Ascending aorta (tissue), 2 donors: Measurements from ENCODE around the gene HIVEP2. TPM values are rescaled to one million over a fixed set of nuclear protein-coding genes. Genes with fewer than 3 reads are reported as not detected.

Experiments used
- DNase-seq, 2 donors: peaks; one replicate each; pipeline ENCODE4 v3.0.0-alpha.2; 2019; ENCODE audit warnings: low spot score in 2 of 2
- H3K27ac ChIP-seq, 2 donors: fragments of 200-600 bp; sonication (generic); one replicate each; pipeline ENCODE4 v1.5.1; 2016 to 2017; ENCODE audit warnings: mild to moderate bottlenecking in 1 of 2
- H3K27me3 ChIP-seq: fragments of 200-600 bp; sonication (generic); one replicate; pipeline ENCODE4 v1.5.1; 2017
- H3K36me3 ChIP-seq, 2 donors: fragments of 200-600 bp; sonication (generic); one replicate each; pipeline ENCODE4 v1.5.1; 2016
- H3K4me1 ChIP-seq, 2 donors: fragments of 200-600 bp; sonication (generic); one replicate each; pipeline ENCODE4 v1.5.1; 2016 to 2017; ENCODE audit warnings: mild to moderate bottlenecking in 1 of 2
- H3K4me3 ChIP-seq, 2 donors: fragments of 200-600 bp; sonication (generic); one replicate each; pipeline ENCODE4 v1.5.1; 2016 to 2017; ENCODE audit warnings: mild to moderate bottlenecking in 1 of 2
- H3K9me3 ChIP-seq, 2 donors: fragments of 200-600 bp; sonication (generic); one replicate each; pipeline ENCODE4 v1.5.1; 2016
- CTCF ChIP-seq, 3 experiments: fragments of 200-600 bp in 2 of 3; fragments of 450-650 bp in 1 of 3; sonication (generic) in 2 of 3; IDR thresholded peaks; one replicate each; pipeline ENCODE4 v1.5.1; 2016 to 2019; ENCODE audit warnings: antibody characterized with exemption in 3 of 3, mild to moderate bottlenecking in 1 of 3, moderate library complexity in 1 of 3
- intact Hi-C: fragments of 100-400 bp; cut with DNase I; formaldehyde crosslinking; loops from one replicate; pipeline ENCODE4 v1.15.1; 2023
- total RNA-seq: library from RNA; depleted of rRNA; stranded (reverse); fragments of >200 nt; gene quantifications from one replicate; pipeline ENCODE4 v1.1.0, GENCODE V29; 2016

The HIVEP2 gene
- total RNA-seq, 1 donor from 2014 or later = 14.5 TPM

DNA sequence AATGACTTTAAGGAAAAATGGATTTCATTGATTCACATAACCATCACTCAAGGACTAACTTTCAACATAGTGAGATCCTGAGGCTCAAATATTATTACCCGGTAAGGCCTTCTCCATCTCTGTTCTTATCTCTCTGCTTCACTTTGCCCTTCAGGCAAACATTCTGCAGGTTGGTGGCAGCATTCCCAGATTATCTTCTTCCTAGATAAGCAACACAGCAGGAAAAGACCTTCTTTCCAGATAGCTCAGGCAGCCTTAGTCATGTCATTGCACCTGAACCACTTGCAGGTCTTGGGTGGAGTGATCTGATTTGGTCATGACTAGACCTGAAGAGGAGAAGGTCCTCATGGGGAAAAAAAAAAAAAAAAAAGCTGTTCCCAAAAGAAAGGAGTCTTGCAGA lies 5.3 kb upstream of the HIVEP2 start:
- no peak for DNase-seq

DNA sequence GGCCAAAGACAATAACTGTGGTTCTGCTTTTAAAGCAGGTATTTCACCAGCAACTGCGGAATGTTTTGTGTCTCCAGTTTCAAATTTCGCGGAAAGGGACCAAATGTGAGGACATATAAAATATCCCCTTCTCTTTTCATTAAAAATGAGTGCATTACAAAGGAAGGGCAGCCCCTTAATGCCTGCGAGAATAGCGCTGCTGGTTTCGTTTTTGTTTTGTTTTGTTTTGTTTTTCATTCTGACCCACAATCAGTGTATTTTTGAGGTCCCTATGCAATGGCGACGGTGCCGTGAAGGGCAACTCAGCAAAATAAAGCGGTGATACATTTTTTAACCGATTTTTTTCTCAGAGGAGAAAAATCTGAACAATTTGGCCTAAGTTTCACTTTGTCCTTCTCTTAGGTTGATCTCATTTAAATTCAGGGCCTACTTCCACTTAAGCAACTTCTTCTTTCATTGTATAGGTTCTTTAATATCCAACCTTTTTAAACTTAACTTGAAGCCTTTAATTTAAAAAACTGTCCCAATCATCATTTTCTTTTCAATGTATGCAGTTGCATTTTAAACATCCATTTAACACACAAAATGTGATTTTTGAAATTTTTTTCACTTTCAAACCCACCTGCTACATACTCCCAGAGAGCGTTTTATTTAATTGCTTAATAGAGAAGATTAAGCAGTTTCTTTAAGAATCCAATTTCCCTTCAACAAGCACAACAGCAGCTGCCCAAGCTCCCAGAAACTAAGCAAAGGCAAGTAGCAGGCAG lies 2.9 kb upstream of the HIVEP2 start:
- Histone ChIP-seq H3K36me3 (no peaks in the 10 kb centered on the region), H3K27ac (peak overlapping the region; percentile 98 to 99), H3K27me3 (no peaks in the 10 kb centered on the region), H3K4me1 (peaks cover 6 to 11% of the 10 kb centered on the region in 2 donors), H3K9me3 (no peaks in the 10 kb centered on the region), H3K4me3 (peak overlapping the region; percentile 74 to 92)
- intact Hi-C loops = loop anchor here (1.0 to 5.0 kb wide), 7 partner anchors 63 to 729 kb away; partner anchors contain the start of genes AIG1 and PHACTR2
- no peak for DNase-seq
- no peak for TF ChIP-seq CTCF (IDR thresholded peaks at IDR 0.05)

More for the DNA sequence above, 5.3 kb upstream of the HIVEP2 start:
- Histone ChIP-seq H3K9me3 (no peaks in the 10 kb centered on the region), H3K27ac (no peak overlapping the region), H3K4me1 (peaks cover 0 to 3% of the 10 kb centered on the region in 2 donors), H3K36me3 (no peaks in the 10 kb centered on the region), H3K4me3 (no peak overlapping the region), H3K27me3 (no peaks in the 10 kb centered on the region)
- intact Hi-C loops = no loop called here
- TF ChIP-seq CTCF (IDR thresholded peaks at IDR 0.05) = no peak

GRCh38 chr6:142946924-142947713 lies 2.1 kb upstream of the HIVEP2 start:
- H3K27me3 ChIP-seq = no peaks in the 10 kb centered on the region
- H3K36me3 ChIP-seq = no peaks in the 10 kb centered on the region
- H3K4me3 ChIP-seq = peak overlapping the region; percentile 74 to 92
- intact Hi-C loops = loop anchor here (1.0 to 5.0 kb wide), 8 partner anchors 20 to 730 kb away; partner anchors contain the start of genes AIG1 and PHACTR2
- peak; percentile 60 to 92 for DNase-seq
- H3K27ac ChIP-seq = peak overlapping the region; percentile 98 to 99
- TF ChIP-seq CTCF (IDR thresholded peaks at IDR 0.05) = peak in 1 of 3 experiments; percentile 18
- H3K9me3 ChIP-seq = no peaks in the 10 kb centered on the region
- peaks cover 6 to 11% of the 10 kb centered on the region in 2 donors for H3K4me1 ChIP-seq

- peak; percentile 92 to 99 for DNase-seq
- peak overlapping the region; percentile 74 to 92 for H3K4me3 ChIP-seq
- peaks cover 6 to 11% of the 10 kb centered on the region in 2 donors for H3K4me1 ChIP-seq
- TF ChIP-seq CTCF (IDR thresholded peaks at IDR 0.05) = no peak
- intact Hi-C loops = loop anchor here (1.0 to 5.0 kb wide), 5 partner anchors 19 to 731 kb away; partner anchors contain the start of gene PHACTR2
- H3K27ac ChIP-seq = peak overlapping the region; percentile 98 to 99
- H3K36me3 ChIP-seq = no peaks in the 10 kb centered on the region
- H3K9me3 ChIP-seq = no peaks in the 10 kb centered on the region
- H3K27me3 ChIP-seq = no peaks in the 10 kb centered on the region
Measured at GRCh38 chr6:142946181-142946923, 1.4 kb upstream of the HIVEP2 start.
